Fibroblast of skin of scalp (primary cell): ENCODE results near the gene CALU.

Source experiments
- DNase-seq: peaks from one replicate; pipeline ENCODE4 v3.0.0-alpha.2; 2013

The CALU gene

DNA sequence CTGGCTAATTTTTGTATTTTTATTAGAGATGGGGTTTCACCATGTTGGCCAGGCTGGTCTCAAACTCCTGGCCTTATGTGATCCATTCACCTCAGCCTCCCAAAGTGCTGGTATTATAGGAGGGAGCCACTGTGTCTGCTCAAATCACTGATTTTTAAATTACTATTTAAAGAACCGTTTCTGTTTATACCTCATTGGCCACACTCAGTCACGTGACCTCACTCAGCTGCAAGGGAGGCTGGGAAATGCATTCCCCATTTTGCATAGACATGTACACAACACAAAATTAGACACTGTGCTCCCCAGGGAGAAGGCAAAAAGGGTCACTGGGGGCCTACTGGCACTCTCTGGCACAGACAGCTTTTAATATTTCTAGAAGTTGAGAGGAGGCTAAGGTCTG is 13.6 kb upstream of the CALU start:
- DNase-seq: no peak

DNA sequence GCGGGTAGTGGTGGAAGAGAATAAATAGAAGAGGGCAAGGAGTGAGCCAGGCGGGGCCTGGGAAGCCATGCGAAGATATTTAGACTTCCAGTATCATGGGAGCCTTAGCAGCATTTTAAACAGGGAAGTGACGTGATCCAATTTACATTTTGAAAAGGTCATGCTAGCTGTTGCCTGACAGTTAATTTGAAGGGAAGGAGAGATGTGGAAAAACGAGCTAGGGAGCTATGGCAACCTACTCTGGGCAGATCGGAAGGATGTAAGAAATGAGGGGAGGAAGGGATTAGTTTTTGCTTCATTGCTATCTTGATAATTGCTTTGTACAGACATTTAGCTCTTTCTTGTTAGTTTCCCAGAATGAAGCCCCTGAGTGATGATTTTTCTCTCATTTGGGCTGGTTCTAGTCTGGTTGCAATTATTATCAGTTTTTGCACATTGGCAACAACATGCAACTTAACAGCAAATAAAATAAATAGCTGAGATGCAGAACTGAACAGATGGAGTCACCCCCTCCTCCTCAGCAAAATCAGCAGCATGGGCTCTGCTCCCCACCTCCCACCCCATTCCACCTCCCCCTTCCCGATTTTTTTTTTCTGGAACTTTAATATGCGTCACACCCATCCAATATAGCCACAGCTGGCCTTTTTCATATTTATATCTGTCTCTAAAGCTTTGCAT is 13.0 kb upstream of the CALU start:
- DNase-seq: no peak

DNA sequence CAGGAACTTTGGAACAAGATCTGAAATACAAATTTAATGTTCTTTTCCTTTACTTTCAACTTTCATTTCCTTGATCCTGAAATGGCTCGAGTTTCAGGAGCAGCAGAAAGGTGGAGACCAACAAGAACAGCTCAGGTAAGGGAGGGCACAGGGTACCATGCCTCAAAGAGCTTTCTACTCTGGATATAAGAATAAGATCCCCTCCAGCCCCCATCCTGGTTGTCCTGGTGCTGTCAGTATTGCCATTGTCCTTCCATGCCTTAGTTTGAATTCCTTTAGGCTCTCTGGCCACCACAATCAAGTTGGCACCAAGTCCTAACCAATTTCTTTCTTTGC is 12.5 kb upstream of the CALU start:
- no peak for DNase-seq

DNA sequence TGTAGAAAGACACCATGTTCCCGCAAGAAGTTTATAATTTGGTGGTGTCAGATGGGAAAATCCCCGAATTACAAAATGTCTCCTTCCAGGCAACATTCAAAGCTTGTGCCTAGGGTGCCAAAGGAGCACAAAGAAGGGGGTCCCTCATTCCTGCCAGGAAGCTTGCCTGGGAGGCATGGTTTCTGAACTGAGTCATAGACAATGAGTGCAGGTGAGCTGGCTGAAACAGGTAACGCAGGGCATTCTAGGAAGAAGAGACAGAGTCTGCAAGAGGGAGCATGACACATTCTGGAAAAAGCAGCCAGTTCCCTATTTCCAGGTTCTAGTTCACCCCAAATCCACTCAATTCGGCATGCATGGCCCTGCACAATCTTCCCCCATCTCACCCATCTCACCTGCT is 11.9 kb upstream of the CALU start:
- no peak for DNase-seq

DNA sequence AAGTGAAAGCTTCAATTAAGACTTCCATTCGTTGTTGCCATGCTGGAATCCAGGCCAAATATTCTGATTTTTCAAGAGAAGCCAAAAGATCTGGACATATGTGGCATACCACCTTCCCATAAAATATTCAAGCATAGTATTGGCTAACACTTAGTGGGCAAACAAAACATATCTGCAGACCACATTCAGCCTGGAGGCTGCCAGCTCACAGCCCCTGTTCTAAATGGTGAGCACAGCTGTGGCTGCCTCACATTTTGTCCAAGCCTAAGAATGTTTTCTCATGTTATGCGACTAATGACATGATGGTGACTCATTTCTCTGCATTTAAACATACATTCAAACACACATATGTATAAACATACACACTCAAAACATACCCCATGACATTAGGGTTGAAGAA is 10.6 kb upstream of the CALU start:
- peak; percentile 88 for DNase-seq

DNA sequence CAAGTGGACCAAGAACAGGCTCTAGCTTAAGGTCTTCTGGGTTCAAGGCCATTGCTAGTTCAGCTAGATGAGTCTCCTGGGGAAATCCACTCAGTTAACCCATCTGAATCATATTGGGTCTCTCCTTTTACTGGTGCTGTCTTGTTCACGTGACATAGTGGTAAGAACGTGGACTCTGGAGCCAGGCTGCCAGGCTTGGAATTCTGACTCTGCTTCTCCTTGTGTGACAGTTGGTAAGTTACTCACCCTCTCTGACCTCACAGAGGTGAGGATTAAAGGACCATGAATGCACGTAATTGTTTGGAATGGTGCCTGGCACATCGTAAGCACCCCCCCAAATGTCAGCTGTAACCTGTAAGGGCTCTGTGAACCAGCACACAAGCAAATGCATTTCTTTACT is 9.7 kb upstream of the CALU start:
- DNase-seq: no peak

DNA sequence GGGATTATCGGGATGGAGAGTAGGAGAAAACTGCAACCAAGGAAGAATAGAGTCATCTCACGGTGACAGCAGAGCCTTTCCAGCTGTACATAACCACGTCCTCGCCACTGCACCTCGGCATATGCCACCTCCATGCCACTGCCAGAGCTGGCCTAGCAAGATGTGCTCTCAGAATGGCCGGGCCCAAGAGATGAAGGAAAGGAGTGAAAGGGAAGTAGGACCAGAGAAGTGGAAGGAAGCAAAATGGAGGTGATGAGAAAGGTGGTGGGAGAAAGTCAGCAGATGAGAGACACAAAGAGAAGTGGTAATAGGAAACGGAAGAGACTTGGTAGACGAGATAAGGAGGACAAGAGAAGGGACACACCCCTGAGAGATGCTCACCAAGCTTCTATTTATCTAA is 8.0 kb upstream of the CALU start:
- no peak for DNase-seq

DNA sequence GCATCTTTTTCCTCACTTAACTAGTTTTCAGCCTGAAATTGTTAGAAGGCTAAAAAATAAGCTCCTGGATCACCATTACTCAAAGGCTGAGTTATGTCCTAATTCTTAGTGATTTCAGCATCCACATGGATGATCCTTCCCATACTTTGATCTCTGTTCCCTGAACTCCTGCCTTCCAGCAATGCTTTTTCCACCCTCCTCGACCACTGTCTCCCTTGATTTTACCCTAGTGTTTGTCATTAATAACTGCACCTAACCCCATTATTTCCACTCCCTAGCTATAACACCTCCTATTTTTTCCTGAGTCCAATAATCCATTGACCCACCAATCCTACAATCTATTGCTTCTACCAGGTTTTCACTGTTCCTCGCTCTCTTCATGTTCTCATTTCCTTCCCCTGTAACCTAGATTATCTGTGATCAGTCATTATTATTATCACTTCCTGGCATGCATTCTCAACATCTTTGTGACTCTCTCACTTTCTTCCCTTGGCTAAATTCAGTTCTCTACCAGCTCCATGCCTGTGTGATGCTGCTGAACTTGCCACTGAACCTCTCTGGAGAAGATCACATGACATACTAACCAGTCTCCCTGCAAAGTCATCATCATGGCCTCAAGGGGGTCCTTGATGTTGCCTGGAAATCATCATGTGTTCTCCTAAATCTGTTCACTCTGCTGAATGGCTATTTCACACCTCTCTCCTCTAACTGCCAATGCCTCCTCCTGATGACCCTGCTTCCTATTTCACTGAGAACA is 6.5 kb upstream of the CALU start:
- DNase-seq: no peak

DNA sequence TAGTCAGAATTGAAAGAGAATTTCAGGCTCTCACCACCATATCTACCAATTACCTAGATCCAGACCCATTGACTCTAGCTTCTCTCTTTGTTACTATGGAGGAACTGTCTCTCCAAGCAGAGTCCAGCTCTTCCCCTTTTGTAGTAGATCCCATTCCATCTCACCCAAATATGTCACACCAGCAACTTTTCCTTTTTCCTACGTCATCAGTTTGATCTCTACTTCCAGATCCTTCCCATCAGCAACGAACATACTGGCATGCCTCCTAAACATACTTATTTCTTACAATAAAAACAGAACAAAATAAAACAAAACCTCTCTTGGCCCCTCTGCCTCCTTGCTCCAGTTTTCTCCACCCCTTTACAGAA is 5.9 kb upstream of the CALU start:
- DNase-seq: no peak

DNA sequence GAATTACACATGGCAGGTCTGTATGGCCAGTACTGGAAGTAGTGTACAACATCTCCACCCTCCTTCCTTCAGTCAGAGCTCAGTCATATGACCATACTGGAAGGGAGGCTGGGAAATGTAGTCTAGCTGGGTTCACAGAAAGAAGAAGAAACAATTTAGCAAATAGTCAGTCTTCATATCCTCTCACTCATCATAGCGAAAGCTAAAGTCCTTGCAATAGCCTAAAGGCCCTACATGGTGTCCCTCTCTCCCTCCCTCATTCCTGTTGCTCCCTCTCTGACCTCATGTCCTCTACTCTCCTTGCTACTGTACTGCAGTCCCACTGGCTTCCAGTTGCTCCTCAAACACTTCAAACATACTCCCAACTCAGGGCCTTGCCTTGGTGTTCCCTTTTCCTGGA is 4.3 kb upstream of the CALU start:
- DNase-seq: no peak

DNA sequence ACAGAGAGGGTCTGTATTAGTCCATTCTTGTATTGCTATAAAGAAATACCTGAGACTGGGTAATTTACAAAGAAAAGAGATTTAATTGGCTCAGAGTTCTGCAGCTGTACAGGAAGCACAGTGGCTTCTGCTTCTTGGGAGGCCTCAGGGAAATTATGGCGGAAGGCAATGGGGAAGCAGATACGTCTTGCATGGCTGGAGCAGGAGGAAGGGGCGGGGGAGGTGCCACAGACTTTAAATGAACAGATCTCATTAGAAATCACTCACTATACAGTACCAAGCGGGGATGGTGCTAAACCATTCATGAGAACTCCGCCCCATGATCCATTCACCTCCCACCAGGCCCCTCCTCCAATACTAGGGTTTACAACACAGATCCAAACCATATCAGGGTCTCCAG is 3.7 kb upstream of the CALU start:
- no peak for DNase-seq

DNA sequence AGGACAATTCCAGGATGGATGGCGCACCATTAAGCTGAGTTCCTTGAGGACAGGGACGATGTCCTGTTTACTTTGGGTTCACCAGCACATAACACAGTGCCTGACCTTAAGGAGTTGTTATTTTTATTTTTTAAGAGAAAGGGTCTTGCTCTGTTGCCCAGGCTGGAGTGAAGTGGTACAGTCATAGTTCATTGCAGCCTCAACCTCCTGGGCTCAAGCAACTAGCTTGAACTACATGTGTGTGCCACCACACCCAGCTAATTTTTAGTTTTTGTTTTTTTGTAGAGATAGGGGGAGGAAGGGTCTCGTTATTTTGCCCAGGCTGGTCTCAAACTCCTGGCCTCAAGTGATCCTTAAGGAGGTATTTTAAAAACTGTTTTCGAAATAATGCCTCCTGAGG is 1.7 kb upstream of the CALU start:
- DNase-seq: no peak

DNA sequence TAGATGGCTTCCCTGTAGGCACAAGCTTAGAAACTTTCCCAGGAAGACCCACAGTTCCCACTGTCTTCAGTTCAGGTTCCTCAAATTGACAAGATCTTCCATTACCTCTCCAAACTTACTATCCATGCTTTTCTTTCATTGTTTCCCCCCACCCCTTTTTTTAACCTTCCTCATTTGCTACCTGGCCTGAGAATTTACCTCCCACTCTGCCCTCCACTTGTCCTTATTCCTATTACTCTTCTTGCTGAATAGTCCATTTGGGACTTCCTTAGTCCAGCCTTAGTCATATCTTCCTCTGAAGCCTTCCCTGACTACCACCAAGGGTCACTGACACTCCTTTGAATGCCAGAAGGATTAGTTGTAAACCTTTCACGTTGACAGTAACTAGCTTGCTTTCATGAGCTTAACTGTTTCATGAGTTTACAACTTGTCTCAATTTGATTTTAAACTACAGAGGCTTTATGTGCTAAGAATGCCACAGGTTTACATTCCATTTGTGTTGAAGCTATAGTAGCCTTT is 1.2 kb upstream of the CALU start:
- peak; percentile 71 for DNase-seq

DNA sequence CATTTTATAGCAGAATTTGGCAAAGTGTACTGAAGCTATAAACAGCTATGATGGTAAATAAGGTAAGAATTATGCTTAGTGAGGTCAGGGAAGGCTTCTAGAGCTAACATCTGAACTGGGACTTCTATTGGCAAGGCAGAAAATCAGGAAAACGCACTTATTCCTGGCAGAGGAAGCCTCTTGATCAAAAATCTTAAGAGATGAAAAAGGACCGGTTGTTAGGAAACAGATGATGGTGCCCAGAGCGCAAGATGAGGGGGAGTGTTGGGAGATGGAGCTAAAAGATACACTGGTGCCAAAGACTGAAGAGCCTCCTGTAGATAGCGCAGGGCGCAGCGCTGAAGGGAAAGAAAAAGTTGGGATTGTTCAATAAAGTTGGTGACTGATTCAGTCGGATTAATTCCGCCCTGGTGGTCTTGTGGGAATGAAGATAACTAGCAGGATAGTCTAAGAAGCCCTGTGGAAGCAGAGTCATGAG is 550 bp upstream of the CALU start:
- no peak for DNase-seq

DNA sequence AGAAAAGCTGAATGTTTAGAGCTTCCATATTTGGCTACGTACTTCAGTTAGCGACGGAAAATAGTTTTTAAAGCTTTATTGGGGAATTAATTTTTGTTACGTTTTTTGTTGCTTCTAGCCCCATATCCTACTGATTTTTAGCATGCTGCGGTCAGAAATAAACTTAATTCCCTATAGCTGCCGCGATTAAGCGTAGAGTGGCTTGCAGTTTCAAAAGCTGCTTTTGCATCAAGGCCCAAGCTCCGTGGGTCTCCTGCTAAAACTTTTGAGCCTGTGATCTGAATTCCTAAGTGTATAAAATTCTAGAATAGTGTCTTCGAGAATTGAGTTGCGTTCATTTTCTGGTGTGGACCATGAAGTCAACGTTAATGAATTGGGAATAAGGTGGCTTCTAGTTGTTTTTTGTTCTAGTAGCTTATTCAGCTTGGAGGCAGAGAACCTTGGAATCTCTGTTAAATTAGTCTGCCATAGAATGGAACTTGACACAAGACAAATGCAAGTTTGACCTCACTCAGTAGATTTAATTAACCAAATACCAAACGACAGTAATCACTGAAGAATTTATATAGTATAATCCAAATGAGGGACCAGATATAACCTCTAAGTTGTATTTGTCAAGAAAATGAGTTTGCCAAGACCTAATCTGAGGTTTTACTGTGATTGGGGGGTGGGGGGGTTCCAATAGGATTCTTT is 977 bp downstream of the CALU start:
- peak; percentile 10 for DNase-seq

DNA sequence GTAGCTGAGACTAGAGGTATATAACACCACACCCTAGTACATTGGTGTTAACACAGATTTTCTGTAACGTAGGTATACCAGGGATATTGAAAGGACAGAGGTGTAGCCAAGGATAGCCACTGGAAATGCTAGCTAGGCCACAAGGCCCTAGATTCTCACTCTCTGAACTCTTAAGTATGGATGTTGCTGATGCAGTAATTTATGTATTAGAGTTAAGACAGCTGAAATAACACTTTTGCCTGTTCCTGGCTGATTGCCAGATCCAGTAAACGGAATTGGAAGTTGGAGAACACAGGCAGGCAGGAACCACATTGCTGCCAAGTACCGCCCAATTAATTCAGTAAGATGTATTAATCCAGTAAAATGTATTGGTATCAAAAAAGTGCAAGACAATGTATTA is 1.8 kb downstream of the CALU start:
- DNase-seq: peak; percentile 53

DNA sequence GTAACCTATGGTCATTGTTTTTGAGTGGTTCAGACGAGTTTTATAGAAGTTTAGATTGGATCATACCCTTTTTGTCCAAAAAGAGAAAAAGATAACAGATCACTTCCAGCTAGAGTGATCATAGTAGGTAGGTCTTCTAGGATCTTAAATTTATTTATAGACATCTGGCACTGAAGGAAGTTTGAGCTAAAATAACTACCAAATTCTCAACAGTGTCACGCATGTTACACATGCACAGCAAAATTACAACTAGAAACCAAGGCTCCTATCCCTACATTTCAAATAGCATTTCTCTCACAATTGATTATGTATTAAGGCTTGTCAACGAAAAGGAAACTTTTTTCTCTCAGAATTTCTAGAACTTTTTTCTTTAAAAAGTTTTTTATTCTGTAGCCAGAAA is 2.3 kb downstream of the CALU start:
- no peak for DNase-seq

DNA sequence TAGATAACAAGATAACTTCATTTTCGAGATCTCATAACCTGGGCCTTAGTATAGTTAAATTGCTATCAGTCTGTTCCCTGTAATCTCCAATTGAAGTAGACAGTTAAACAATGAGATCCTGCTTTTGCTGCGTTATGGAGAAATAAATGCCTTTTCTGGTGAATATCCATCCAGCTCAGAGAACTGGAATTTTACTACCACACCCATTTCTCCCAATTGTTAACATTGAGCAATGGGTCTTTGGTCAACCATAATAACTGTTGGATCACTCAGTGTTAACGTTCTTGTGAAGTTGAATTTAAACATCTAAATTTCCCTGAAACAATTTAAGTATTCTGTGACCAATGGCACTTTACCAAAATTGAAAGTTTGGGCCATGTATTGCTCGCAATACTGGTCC is 3.0 kb downstream of the CALU start:
- peak; percentile 70 for DNase-seq

DNA sequence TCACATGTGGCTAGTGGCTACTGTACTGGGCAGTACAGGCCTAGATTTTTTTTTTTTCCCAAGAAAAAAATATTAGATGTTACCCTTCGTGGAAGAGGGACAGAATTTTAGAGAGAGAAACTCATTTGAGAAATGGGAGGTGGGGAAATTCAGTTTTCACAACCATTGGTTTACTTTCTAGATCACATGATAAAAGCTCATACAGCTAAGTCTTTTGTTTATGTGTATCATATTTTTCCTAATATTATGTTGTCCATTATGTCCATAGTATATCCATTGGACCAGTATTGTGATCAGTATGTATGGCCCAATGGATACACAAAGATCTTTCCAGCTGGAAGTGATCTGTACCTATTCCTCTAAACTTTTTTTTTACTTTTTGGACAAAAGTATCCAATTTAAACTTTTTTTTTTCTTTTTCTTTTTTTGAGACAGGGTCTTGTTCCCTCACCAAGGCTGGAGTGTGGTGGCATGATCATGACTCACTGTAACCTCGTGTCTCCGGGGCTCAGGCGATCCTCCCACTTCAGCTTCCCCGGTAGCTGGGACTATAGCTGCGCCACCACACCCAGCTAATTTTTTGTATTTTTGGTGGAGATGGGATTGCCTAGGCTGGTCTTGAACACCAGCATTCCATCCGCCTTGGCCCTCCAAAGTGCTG is 4.1 kb downstream of the CALU start:
- DNase-seq: no peak

DNA sequence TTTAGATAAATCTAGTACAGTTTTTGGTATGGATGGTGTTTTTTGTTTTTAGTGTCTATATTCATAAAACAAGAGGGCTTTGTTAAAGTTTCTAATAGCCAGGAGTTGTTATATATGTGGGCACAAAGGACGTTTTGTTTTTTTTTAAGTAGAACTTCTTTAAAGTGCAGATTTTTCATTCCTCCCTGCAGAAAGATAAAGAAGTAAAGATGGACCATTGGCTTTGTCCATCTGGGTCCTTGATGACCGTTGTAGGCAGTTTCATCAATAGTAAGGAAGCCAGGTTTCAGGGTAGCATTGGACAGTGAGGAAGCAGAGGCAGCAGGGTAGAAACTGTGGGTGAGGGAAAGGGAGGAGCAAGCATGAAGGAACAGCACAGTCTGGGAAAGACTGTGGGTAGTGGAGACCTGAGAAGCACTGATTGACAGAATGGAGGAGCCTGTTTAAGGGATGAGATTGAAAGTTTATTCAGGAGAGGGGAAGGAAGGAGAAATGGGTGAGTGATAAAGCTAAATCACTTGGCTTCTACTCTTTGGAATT is 5.3 kb downstream of the CALU start:
- DNase-seq: no peak

DNA sequence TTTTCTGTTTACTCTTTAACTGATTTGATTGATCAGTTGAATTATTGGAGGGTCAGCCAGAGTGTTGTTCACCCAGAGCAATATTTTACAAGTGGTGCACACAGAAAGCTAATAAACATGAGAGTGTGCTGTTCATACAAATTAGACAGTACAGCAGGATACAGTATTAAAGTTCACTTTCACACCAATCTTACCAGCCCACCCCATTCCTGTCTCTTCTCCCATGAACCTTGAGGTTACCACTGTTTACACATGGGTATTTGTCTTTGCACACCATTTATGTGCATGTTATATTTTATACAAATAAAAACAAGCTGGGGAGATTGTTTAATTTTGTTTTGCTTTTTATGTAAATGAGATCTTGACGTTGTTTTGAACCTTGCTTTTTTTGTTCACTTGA is 6.5 kb downstream of the CALU start:
- no peak for DNase-seq

DNA sequence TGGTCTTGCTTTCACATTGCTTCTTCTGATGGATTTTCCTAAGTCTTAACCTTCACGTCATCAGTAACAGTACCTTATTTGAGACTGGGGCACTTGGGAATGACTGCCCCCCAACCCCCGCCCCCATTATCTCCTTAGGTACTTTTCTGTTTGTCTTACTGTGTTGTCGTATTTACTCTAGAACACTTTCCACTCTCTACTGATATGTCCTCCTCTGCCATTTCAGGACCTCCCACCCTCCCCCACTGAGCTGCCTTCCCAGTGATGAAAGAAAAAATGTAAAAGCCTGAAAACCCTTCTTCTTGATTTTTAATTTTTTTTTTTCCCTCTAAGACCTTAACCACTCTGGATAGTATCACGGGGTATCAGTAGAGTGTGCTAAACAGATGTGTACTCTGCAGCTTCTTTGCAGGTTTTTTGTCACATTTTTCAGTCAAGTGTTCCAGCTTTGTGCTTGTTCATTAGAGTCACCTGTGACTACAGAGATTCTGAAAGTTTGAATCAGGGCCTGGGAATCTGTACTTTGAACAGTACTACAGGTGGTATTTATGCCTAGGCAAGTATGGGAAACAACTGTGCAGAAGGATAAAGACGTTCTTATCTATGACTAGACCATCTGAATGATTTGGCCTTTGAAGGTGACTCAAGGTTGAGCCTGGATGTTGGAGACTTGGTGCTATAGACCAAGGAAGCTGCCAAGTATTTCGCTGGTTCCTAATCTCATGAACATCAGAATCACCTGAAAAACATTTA is 8.3 kb downstream of the CALU start:
- no peak for DNase-seq
